LHCN-M2 (cell line): Measurements from ENCODE around the gene BCAT1. TPM values are rescaled to one million over a fixed set of nuclear protein-coding genes. Genes with fewer than 3 reads are reported as not detected.

Experiments
- DNase-seq: peaks from one replicate; pipeline ENCODE4 v3.0.0-alpha.2; 2012; ENCODE audit warnings: low read depth
- total RNA-seq: library from RNA; depleted of rRNA; stranded (reverse); fragments of >200 nt; gene quantifications from 2 replicates; pipeline ENCODE4 v1.2.3, GENCODE V29; 2014; rRNA removed

Gene BCAT1
- total RNA-seq, 1 experiment from 2014 or later = 47.6 TPM

DNA sequence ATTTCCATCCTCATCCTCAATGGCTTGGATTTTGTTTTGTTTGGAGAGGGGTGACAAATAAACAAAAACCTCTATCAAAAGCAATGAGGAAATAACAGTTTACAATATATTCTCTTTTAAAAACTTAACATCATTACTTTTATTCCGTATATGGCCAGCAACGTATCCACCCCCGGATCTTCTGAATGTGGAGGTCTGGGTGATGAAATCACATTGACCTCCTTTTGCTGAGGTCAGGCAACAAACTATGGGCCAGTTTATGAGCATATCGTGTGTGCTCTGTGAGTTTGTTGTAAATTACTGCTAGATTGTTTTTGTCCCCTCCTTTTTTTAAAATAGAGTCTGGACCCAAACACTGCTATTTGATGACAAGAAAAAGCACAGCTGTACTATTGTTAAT is 178.1 kb downstream of the BCAT1 start:
- DNase-seq = no peak

DNA sequence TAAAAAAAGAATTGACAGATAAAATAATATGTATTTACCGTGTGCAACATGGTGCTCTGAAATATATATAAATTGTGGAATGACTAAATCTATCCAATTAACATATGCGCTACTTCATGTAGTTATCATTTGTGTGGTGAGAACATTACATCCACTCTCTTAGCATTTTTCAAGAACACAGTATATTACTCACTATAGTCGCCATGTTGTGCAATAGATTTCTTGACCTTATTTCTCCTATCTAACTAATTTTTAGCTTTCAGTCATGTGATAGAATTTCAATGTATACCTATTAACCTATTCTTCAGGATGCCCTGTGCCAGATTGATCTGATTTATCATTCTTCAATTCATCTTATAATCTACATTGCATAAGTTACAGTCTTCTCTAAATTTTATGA is 178.6 kb downstream of the BCAT1 start:
- DNase-seq = no peak

DNA sequence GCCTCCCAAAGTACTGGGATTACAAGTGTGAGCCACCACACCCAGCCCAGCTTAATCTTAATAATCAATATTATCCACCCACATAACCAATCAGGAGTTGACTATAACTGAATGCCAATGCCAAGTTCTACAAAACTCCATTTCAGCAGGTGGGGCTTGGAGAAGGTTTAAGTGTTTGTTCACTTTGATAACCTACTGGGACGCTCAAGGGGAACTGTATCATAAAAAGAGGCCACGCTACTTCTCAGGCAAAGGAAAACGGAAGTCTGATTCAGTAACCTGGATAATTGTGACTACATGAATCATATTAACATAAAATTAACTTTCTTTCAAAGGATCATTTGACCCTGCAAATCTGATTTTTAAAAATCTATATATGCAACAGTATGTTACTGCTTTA is 179.2 kb downstream of the BCAT1 start:
- no peak for DNase-seq

DNA sequence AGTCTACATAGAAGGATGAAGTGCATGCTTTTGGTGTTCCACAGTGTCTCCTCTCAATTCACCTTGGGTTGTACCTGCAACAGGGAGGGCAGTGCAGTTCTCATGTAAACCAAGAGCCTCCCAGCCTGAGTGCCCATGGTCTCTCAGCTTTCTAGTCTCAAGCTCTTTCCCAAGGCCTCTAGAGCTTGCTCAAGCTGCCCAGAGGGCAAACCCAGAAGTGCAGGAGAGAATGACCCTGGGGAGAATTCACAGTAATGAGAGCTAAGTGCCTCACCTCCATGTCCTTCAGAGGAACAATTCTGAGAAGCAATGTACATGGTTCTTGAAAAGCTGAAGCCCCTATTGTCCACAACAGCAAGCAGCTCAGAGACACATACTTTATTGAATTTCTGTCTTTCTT is 180.5 kb downstream of the BCAT1 start:
- DNase-seq = no peak

DNA sequence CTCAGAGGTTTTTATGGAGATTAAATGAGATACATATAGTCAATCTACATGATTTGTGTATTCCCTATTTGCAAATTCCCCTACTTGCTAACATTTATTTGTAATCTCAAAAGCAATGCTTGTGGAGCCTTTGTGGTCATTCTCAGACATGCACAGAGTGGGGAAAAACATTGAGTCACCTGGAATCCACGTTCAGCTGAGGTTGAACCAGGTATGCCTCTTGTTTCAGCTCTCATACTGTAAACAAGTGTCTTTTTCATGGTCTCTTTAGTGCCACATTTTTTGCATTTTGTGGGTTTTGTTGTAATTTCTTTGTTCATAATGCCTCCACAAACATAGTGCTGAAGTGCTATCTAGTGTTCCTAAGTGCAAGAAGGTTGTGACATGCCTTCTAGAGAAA is 181.9 kb downstream of the BCAT1 start:
- DNase-seq = no peak

DNA sequence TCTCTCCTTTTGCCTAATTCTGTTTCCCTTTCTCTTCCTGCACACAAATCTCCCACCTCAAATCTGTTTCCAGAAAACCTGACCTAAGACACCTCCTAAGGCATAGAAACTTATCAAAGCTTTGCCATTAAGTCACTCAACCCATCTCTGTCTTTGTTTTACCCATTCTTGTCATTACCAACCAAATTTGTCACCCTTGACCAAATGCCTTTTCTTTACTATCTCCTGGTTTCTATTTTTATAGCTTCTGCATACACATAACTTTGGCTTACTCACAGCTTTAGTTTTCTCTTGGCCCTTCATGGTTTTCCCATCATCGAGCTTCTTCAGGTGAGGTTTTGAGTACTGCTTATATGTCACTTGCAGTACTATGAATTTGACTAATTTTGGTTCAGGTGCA is 184.2 kb downstream of the BCAT1 start:
- no peak for DNase-seq

DNA sequence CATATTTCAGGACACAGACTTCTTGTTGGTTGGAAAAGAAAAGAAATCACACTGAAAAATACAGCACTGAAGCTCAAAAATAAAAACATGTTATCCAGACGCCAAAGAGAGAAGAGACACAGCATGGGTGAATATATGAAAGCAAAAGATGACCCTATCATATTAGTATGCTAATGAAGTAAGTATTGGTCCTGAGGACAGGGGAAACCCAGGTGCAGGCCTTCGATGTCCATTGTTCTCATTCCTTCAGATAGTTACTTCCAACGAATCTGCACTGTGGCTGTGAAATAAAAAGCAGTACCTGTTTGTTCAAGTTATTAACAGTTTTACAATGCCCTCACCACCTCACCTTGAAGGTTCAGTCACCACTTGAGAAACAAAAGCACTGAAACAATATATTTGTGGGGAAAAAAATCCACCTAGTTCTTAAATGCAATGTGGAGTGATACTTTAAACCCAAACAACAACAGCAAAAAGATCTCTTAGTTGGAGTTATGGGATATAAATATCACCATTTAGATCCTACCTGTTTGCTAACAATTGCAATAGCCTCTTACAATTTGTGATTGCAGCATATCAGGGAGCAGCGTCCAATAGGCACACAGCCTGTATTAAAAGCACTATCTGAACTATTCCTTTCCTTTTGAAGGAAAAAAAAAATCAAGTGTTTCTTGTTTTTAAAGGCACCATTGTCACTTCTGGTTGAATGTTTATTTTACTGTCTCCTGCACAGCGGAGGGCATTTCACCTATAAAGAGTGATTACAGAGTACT is 188.1 kb downstream of the BCAT1 start:
- DNase-seq = no peak

DNA sequence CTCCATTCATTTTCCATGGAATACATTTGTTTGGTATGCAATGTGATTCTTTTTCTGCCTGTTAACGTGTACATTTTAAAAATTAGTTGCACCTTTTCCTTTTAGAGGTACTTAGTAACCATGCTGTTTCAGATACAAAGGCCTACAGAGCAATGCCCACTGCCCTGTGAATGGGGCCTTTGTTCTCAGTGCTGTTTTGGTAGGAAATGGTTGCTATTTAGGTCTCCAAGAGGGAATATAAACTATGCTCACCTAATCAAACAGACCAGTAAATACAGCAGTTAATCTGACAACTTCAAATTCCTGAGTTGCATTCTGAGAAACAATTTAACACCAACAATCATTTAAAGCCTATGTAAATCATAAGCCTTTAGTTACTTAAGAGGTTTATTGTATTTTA is 188.7 kb downstream of the BCAT1 start:
- DNase-seq = no peak

Other genes with a start within 250 kb of the BCAT1 start
- gene DNAI7, start 246.1 kb upstream of the BCAT1 start, total RNA-seq = 0.11 and 0.83 TPM in 2 replicates
- gene ETFRF1, start 246.1 kb upstream of the BCAT1 start, total RNA-seq = 12.3 and 24.9 TPM in 2 replicates